Liver (tissue), 9 donors: Measurements from ENCODE around the gene ESPN. TPM values are rescaled to one million over a fixed set of nuclear protein-coding genes. Genes with fewer than 3 reads are reported as not detected.

ENCODE experiments used
- DNase-seq: peaks from one replicate; pipeline ENCODE4 v3.0.0-alpha.2; 2017; ENCODE audit warnings: low spot score
- H3K27ac ChIP-seq, 2 donors: one replicate each; pipeline ENCODE4 v1.7.0; 2013; ENCODE audit warnings: inconsistent platforms in 2 of 2, low read length in 2 of 2, control low read depth in 1 of 2, low read depth in 1 of 2, mild to moderate bottlenecking in 1 of 2
- H3K27me3 ChIP-seq, 4 donors: one replicate each; pipeline versions ENCODE4 v1.6.1 to v1.7.0; 2013; ENCODE audit warnings: low read length in 3 of 4, inconsistent platforms in 1 of 4, mild to moderate bottlenecking in 1 of 4, moderate library complexity in 1 of 4; ENCODE audit not compliant: control insufficient read depth in 4 of 4, insufficient read depth in 4 of 4
- H3K36me3 ChIP-seq, 4 donors: one replicate each; pipeline versions ENCODE4 v1.6.1 to v1.7.0; 2013; ENCODE audit warnings: low read length in 3 of 4, mild to moderate bottlenecking in 3 of 4, low read depth in 1 of 4, moderate library complexity in 1 of 4; ENCODE audit not compliant: control insufficient read depth in 4 of 4, insufficient read depth in 3 of 4
- H3K4me1 ChIP-seq, 4 donors: one replicate each; pipeline versions ENCODE4 v1.6.1 to v1.7.0; 2013; ENCODE audit warnings: low read length in 3 of 4, mild to moderate bottlenecking in 3 of 4, moderate library complexity in 1 of 4; ENCODE audit not compliant: control insufficient read depth in 4 of 4, insufficient read depth in 4 of 4
- H3K4me3 ChIP-seq, 3 donors: one replicate each; pipeline versions ENCODE4 v1.6.1 to v1.7.0; 2013; ENCODE audit warnings: low read length in 3 of 3, control low read depth in 1 of 3, low read depth in 1 of 3, mild to moderate bottlenecking in 1 of 3
- H3K9ac ChIP-seq, 2 donors: one replicate each; pipeline ENCODE4 v1.7.0; 2013; ENCODE audit warnings: low read length in 2 of 2, mild to moderate bottlenecking in 2 of 2, moderate library complexity in 2 of 2, control low read depth in 1 of 2, low read depth in 1 of 2
- H3K9me3 ChIP-seq, 4 donors: one replicate each; pipeline versions ENCODE4 v1.6.1 to v1.7.0; 2013; ENCODE audit warnings: low read length in 3 of 4; ENCODE audit not compliant: control insufficient read depth in 4 of 4
- CTCF ChIP-seq: fragments of 150-350 bp; IDR thresholded peaks from 2 replicates; pipeline ENCODE4 v1.5.1; 2017; ENCODE audit warnings: improper control_type of control experiment, low read depth, low read length; ENCODE audit not compliant: missing input control
- EGR1 ChIP-seq, 2 donors: IDR thresholded peaks; 2 replicates each; pipeline ENCODE4 v1.6.1; 2016 to 2018; ENCODE audit warnings: antibody characterized with exemption in 2 of 2, low read depth in 2 of 2
- FOXA1 ChIP-seq: IDR thresholded peaks from 2 replicates; pipeline ENCODE4 v1.6.1; 2016; ENCODE audit warnings: antibody characterized with exemption
- GABPA ChIP-seq, 2 donors: IDR thresholded peaks in 1 of 2; conservative IDR thresholded peaks in 1 of 2; 2 replicates each; pipeline ENCODE4 v1.6.1; 2016; ENCODE audit warnings: antibody characterized with exemption in 2 of 2, mild to moderate bottlenecking in 1 of 2, moderate library complexity in 1 of 2
- HNF4A ChIP-seq, 2 donors: conservative IDR thresholded peaks; 2 replicates each; pipeline ENCODE4 v1.6.1; 2016; ENCODE audit warnings: antibody characterized with exemption in 2 of 2, mild to moderate bottlenecking in 2 of 2
- JUND ChIP-seq, 2 donors: IDR thresholded peaks; 2 replicates each; pipeline ENCODE4 v1.6.1; 2016; ENCODE audit warnings: antibody characterized with exemption in 2 of 2
- NR2F2 ChIP-seq: IDR thresholded peaks from 2 replicates; pipeline ENCODE4 v1.6.1; 2016; ENCODE audit warnings: antibody characterized with exemption
- RAD21 ChIP-seq, 2 donors: IDR thresholded peaks; 2 replicates each; pipeline ENCODE4 v1.6.1; 2016; ENCODE audit warnings: antibody characterized with exemption in 2 of 2, mild to moderate bottlenecking in 2 of 2
- RXRA ChIP-seq, 2 donors: IDR thresholded peaks; 2 replicates each; pipeline ENCODE4 v1.6.1; 2017 to 2018; ENCODE audit warnings: antibody characterized with exemption in 2 of 2, mild to moderate bottlenecking in 1 of 2
- SP1 ChIP-seq: IDR thresholded peaks from 2 replicates; pipeline ENCODE4 v1.6.1; 2018; ENCODE audit warnings: antibody characterized with exemption, mild to moderate bottlenecking
- TAF1 ChIP-seq: conservative IDR thresholded peaks from 2 replicates; pipeline ENCODE4 v1.6.1; 2016; ENCODE audit warnings: antibody characterized with exemption, mild to moderate bottlenecking
- YY1 ChIP-seq: IDR thresholded peaks from 2 replicates; pipeline ENCODE4 v1.6.1; 2016; ENCODE audit warnings: antibody characterized with exemption, mild to moderate bottlenecking
- WGBS: extraction: QIAGEN DNeasy Blood & Tissue Kit; methylation state at CpG from one replicate; pipeline ENCODE4 v1.1.7; 2013; 5-methylcytosine and 5-hydroxymethylcytosine counted together
- polyA plus RNA-seq, 2 donors: library from polyadenylated mRNA; stranded (reverse) in 1 of 2; unstranded in 1 of 2; fragments of 200-250 nt in 1 of 2; fragments of >200 nt in 1 of 2; fragmentation: Nextera tagmentation in 1 of 2; extraction: Ambion mirVana in 1 of 2; gene quantifications; one replicate each; pipeline versions ENCODE4 v1.2.1 to v1.2.3, GENCODE V29; 2013 to 2015
- total RNA-seq, 2 donors: library from RNA; depleted of rRNA; stranded (reverse); fragments of >200 nt; gene quantifications; one replicate each; pipeline ENCODE4 v1.2.3, GENCODE V29; 2014
- TF ChIP-seq, protein P1 (sequence below): IDR thresholded peaks from 2 replicates; pipeline ENCODE4 v1.6.1; 2016; ENCODE audit warnings: antibody characterized with exemption
- TF ChIP-seq, protein P2 (sequence below): IDR thresholded peaks from 2 replicates; pipeline ENCODE4 v1.6.1; 2016; ENCODE audit warnings: antibody characterized with exemption
- TF ChIP-seq, protein P3 (sequence below): IDR thresholded peaks from 2 replicates; pipeline ENCODE4 v1.6.1; 2016; ENCODE audit warnings: antibody characterized with exemption
- donor health status: healthy.
- donor health status: healthy.
- donor health status: healthy.
- donor health status: healthy.
- donor health status: healthy.

The ESPN gene
- total and polyA plus RNA-seq, 4 donors, result 61.5 to 103 (median 68.2) TPM

DNA sequence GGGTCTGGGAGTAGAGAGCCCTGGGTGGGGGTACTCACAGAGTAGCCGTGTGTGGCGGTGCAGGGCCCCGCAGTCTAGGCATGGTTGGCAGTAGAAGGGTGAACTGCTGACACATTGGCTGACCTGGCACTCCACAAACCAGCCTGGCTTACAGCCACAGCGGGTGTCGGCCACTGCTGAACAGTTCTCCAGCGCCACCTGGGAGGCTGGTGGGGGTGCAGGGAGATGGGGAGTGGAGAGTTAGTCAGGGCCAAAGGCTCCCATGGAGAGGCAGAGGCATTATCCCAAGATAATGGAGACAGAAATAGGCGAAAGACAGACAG lies 39.9 kb downstream of the ESPN start:
- peak overlapping the region in 1 of 2 donors; percentile 48 for H3K27ac ChIP-seq
- TF ChIP-seq TAF1 (no peak), CTCF (peak; percentile 58), GABPA (IDR thresholded peaks at IDR 0.05 in 1 of 2, conservative IDR thresholded peaks at IDR 0.05 in 1 of 2) (no peak), NR2F2 (no peak), SP1 (peak; percentile 29), JUND (IDR thresholded peaks at IDR 0.05) (no peak), RAD21 (IDR thresholded peaks at IDR 0.05) (peak; percentile 82 to 83), HNF4A (conservative IDR thresholded peaks at IDR 0.05) (peak in 1 of 2 donors; percentile 20), YY1 (no peak), RXRA (IDR thresholded peaks at IDR 0.05) (peak; percentile 63 to 65)
- TF ChIP-seq, protein P1, sequence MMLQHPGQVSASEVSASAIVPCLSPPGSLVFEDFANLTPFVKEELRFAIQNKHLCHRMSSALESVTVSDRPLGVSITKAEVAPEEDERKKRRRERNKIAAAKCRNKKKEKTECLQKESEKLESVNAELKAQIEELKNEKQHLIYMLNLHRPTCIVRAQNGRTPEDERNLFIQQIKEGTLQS, result no peak
- TF ChIP-seq, protein P2, sequence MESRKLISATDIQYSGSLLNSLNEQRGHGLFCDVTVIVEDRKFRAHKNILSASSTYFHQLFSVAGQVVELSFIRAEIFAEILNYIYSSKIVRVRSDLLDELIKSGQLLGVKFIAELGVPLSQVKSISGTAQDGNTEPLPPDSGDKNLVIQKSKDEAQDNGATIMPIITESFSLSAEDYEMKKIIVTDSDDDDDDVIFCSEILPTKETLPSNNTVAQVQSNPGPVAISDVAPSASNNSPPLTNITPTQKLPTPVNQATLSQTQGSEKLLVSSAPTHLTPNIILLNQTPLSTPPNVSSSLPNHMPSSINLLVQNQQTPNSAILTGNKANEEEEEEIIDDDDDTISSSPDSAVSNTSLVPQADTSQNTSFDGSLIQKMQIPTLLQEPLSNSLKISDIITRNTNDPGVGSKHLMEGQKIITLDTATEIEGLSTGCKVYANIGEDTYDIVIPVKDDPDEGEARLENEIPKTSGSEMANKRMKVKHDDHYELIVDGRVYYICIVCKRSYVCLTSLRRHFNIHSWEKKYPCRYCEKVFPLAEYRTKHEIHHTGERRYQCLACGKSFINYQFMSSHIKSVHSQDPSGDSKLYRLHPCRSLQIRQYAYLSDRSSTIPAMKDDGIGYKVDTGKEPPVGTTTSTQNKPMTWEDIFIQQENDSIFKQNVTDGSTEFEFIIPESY, result no peak
- TF ChIP-seq, protein P3, sequence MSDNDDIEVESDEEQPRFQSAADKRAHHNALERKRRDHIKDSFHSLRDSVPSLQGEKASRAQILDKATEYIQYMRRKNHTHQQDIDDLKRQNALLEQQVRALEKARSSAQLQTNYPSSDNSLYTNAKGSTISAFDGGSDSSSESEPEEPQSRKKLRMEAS, result no peak
- WGBS, result 32% methylated on average over 7 of the region's 7 CpGs
- no peaks in the 10 kb centered on the region for H3K27me3 ChIP-seq
- H3K4me3 ChIP-seq, result no peak overlapping the region
- DNase-seq, result no peak
- H3K9ac ChIP-seq, result peak overlapping the region in 1 of 2 donors; percentile 14
- peaks cover 0 to 20% (median 8%) of the 10 kb centered on the region in 4 donors for H3K4me1 ChIP-seq
- H3K9me3 ChIP-seq, result no peaks in the 10 kb centered on the region
- H3K36me3 ChIP-seq, result peaks cover 0 to 3% (median 1%) of the 10 kb centered on the region in 4 donors

DNA sequence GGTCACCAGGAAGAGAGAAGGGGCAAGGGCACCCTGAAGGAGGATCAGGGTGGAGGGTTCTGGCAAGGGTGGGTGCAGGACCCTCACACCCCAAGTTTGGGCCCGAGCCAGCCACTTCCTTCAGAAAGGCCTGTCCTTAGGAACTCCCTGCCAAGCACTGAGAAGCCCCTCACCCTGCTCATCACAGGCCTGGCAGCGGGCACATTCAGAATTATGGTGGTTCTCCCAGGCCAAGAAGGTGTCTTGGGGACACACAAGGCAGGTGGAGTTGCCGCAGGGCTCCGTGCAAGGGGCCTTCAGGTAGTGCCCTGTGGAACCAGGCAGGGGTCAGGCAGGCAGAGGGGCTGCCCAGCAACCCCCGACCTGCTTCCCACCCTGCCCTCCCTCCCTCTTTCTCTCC lies 40.3 kb downstream of the ESPN start:
- no peak overlapping the region for H3K27ac ChIP-seq
- peaks cover 0 to 20% (median 8%) of the 10 kb centered on the region in 4 donors for H3K4me1 ChIP-seq
- 90% methylated on average over 5 of the region's 5 CpGs for WGBS
- no peak for DNase-seq
- H3K4me3 ChIP-seq, result no peak overlapping the region
- TF ChIP-seq TAF1, result no peak
- TF ChIP-seq EGR1 (IDR thresholded peaks at IDR 0.05; ENCODE audit: low read depth in 2 of 2), result no peak
- TF ChIP-seq, protein P1, result no peak
- TF ChIP-seq FOXA1, result no peak
- no peaks in the 10 kb centered on the region for H3K27me3 ChIP-seq
- no peak overlapping the region for H3K9ac ChIP-seq
- peaks cover 0 to 2% (median 0%) of the 10 kb centered on the region in 4 donors for H3K36me3 ChIP-seq
- no peaks in the 10 kb centered on the region for H3K9me3 ChIP-seq
